Measurements from ENCODE around the gene SOCS3. TPM values are rescaled to one million over a fixed set of nuclear protein-coding genes. Genes with fewer than 3 reads are reported as not detected.
A peak's percentile ranks its signal among the peaks of the same experiment; 100 is the strongest.

SOCS3 gene
- total and polyA plus RNA-seq, 2 experiments from 2014 or later: 33.3 to 59.0 TPM

DNA sequence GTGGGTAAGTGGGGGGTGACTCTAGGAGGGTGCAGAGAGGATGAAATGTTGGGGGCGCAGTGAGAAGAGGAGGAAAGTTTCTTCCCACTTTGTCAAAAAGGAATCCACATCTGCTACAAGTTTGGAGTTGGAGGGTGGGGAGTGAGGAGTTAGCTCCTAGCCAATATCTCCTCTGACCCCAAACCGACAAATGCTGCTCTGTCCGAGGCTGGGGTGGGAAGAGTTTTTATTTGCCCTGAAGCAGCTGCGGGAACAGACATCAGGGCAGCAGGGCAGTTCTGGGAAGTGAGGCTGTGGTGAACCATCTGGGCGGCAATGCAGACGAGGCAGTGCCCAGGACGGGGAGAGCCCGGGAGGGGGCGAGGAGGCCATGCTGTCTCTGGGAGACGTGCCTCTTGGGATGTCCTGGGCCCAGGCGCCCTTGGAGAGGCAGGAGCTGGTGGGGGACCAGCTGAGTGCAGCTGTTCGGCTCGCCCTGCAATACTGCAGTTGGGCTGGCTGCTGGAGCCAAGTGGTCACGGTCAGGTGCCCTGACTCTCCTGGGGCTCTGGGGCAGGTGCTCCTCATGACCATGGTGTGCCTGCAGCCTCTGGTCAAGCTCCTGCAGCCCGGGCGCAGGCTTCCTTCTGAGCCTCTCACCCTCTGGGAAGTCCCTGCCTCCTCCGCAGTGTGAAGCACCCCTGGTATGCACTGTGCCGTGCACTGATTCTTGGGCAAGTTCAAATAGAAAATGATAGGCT, 6.4 kb upstream of the SOCS3 start:
- DNase-seq (ENCODE audit: low read depth in 1 of 2, low spot score in 1 of 2): no peak
- H3K4me3 ChIP-seq: no peak overlapping the region
- H3K4me1 ChIP-seq (ENCODE audit: low read depth): peaks cover 41% of the 10 kb centered on the region
- H3K9me3 ChIP-seq (ENCODE audit: low read depth): no peaks in the 10 kb centered on the region
- H3K27ac ChIP-seq: peak overlapping the region; percentile 97
- H3K36me3 ChIP-seq: no peaks in the 10 kb centered on the region
- no peaks in the 10 kb centered on the region for H3K27me3 ChIP-seq
- TF ChIP-seq, protein P1, sequence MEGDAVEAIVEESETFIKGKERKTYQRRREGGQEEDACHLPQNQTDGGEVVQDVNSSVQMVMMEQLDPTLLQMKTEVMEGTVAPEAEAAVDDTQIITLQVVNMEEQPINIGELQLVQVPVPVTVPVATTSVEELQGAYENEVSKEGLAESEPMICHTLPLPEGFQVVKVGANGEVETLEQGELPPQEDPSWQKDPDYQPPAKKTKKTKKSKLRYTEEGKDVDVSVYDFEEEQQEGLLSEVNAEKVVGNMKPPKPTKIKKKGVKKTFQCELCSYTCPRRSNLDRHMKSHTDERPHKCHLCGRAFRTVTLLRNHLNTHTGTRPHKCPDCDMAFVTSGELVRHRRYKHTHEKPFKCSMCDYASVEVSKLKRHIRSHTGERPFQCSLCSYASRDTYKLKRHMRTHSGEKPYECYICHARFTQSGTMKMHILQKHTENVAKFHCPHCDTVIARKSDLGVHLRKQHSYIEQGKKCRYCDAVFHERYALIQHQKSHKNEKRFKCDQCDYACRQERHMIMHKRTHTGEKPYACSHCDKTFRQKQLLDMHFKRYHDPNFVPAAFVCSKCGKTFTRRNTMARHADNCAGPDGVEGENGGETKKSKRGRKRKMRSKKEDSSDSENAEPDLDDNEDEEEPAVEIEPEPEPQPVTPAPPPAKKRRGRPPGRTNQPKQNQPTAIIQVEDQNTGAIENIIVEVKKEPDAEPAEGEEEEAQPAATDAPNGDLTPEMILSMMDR (IDR thresholded peaks at IDR 0.05; ENCODE audit: low read depth, low read length): no peak

DNA sequence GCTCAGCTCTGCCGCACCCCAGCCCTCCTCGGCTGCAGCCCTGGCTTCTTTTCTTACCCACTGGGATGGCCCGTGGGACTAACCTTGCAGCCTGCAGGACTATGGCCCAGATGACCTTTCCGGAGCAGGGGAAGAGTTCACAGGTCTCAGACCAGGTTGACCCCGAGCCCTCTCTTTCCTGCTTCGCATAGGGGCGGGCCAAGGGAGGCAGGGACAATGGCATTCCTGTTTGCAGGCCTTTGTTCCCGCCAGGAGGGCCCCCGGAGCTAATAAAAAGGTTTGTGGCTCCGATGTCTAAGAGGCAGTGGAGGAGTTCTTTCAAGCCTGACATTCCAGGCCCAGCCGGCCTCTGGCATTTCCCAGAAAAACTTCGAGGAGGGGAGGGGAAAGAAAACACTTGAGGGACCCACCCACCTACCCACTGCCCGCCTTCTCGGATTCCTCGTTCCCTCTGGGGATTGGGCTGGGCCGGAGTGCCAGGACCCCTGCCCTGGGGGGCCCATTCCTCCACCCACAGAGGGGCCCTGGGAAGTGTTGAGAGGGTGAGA, 5.8 kb upstream of the SOCS3 start:
- H3K36me3 ChIP-seq: no peaks in the 10 kb centered on the region
- peak overlapping the region; percentile 97 for H3K27ac ChIP-seq
- DNase-seq (ENCODE audit: low read depth in 1 of 2, low spot score in 1 of 2): peak; percentile 64 to 79
- H3K9me3 ChIP-seq (ENCODE audit: low read depth): no peaks in the 10 kb centered on the region
- TF ChIP-seq, protein P1 (IDR thresholded peaks at IDR 0.05; ENCODE audit: low read depth, low read length): no peak
- H3K27me3 ChIP-seq: no peaks in the 10 kb centered on the region
- H3K4me3 ChIP-seq: no peak overlapping the region
- H3K4me1 ChIP-seq (ENCODE audit: low read depth): peaks cover 44% of the 10 kb centered on the region

DNA sequence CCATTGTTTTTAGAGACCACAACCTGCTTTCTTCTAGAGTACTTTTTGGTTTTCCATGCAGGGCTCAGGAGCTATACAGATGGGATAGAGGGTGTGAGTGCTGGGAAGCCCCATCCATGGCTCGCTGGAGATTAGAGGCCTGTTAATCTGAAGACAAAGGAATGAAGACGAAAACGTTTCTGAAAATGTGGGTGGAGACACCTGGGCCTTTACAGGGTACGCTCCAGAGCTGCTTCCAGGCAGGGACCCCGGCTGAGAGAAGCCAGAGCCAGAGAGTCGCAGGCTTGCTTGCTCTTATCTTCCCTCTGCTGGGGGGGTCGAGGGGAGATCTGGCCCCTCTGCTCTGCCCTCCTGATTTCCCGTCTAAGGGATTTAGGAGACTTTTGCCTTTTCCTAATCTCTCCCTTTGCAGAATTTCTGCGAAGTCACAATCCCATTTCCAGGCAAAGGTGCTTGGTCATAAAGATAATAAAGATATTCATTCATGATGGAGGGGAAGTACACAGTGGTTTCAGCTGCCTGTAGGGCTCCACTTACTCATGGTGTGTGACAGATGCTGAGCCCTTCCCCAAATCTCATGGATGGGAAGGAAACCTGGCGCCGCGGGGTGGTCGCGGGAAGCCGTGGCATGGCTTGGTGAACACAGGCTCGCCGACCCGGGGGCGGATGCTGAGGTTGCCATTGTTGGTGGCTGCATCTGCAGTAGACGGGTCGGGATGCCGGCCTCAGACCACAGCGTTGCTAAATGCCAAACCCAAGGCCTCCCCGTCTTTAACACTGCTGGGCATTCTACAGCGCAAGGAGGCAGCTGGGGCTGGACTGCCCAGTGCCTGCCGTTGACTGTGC, 4.8 kb upstream of the SOCS3 start:
- Histone ChIP-seq H3K4me3 (no peak overlapping the region), H3K27ac (peak overlapping the region; percentile 97), H3K4me1 (ENCODE audit: low read depth) (peaks cover 39% of the 10 kb centered on the region), H3K27me3 (no peaks in the 10 kb centered on the region), H3K36me3 (no peaks in the 10 kb centered on the region), H3K9me3 (ENCODE audit: low read depth) (no peaks in the 10 kb centered on the region)
- DNase-seq (ENCODE audit: low read depth in 1 of 2, low spot score in 1 of 2): no peak
- TF ChIP-seq, protein P1 (IDR thresholded peaks at IDR 0.05; ENCODE audit: low read depth, low read length): no peak

DNA sequence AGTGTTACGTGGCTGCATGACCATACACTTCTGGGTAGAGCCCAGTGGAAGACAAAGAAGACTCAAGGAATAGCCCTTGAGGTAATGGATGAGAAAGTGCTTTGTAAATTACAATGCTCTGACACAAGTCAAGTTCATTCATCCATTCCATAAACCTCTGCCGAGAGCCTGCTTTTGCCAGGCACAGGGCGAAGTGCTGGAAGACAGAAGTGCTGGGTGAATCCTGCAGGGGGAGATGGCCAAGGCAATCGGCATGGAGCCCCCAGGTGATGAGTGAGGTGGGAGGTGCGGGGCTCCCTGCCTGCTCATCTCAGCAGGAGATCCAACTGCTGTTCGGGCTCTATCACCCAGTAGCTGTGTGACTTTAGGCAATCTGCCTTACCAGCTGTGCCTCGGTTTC, 2.8 kb upstream of the SOCS3 start:
- Histone ChIP-seq H3K27me3 (no peaks in the 10 kb centered on the region), H3K4me1 (ENCODE audit: low read depth) (peaks cover 42% of the 10 kb centered on the region), H3K4me3 (no peak overlapping the region), H3K27ac (no peak overlapping the region), H3K36me3 (no peaks in the 10 kb centered on the region), H3K9me3 (ENCODE audit: low read depth) (no peaks in the 10 kb centered on the region)
- TF ChIP-seq, protein P1 (IDR thresholded peaks at IDR 0.05; ENCODE audit: low read depth, low read length): no peak
- DNase-seq (ENCODE audit: low read depth in 1 of 2, low spot score in 1 of 2): no peak

DNA sequence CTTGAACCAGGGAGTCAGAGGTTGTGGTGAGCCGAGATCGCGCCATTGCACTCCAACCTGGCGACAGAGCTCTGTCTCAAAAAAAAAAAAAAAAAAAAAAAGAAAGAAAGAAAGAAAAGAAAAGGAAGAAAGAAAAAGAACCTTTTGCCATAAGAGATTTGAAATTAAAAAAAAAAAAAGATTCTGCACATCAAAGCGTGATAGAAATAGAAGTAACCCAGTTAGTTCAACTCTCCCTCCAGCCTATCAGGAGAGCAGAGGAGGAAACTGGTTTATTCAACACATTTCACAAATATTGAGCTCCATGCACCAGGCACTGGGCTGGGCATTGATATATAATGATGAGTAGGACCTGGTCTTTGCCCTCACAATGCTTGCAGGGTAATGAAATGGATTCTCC, 2.4 kb upstream of the SOCS3 start:
- peaks cover 47% of the 10 kb centered on the region for H3K4me1 ChIP-seq (ENCODE audit: low read depth)
- DNase-seq (ENCODE audit: low read depth in 1 of 2, low spot score in 1 of 2): no peak
- TF ChIP-seq, protein P1 (IDR thresholded peaks at IDR 0.05; ENCODE audit: low read depth, low read length): no peak

More for the DNA sequence above, 2.4 kb upstream of the SOCS3 start:
- Histone ChIP-seq H3K27ac (no peak overlapping the region), H3K9me3 (ENCODE audit: low read depth) (no peaks in the 10 kb centered on the region), H3K4me3 (no peak overlapping the region), H3K27me3 (no peaks in the 10 kb centered on the region), H3K36me3 (no peaks in the 10 kb centered on the region)
